ENCODE data around the gene EFNA3. TPM values are rescaled to one million over a fixed set of nuclear protein-coding genes. Genes with fewer than 3 reads are reported as not detected.

Gene EFNA3
- total RNA-seq, 1 donor from 2014 or later, result 2.9 TPM

DNA sequence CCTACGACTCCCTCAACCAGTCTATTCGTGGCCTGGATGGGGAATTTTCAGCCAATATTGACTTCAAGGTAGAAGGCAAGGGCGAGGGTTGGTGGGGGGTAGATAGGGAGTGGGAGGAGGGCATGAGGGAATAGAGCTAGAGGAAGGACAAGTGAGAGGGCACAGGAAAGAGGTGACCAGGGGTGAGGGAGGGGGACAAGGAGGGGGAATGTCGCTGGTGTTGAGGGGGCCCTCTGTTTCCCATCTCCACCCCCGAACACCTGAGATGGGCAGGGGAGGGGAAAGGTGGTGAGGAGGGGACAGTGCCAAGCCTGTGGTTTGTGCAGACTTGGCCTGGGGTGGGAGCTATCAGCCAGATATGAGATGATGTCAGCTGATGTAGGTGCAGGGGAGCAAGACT lies 35.8 kb upstream of the EFNA3 start:
- no peak overlapping the region for H3K4me3 Mint-ChIP-seq (ENCODE audit: unreplicated experiment)
- H3K9me3 ChIP-seq (ENCODE audit: insufficient read depth, low read depth, low read length), result no peaks in the 10 kb centered on the region
- H3K4me1 Mint-ChIP-seq (ENCODE audit: low read depth, unreplicated experiment), result peaks cover 22% of the 10 kb centered on the region
- H3K27ac ChIP-seq (ENCODE audit: low read depth, low read length), result no peak overlapping the region
- peaks cover 13% of the 10 kb centered on the region for H3K27me3 Mint-ChIP-seq (ENCODE audit: low read depth, unreplicated experiment)
- FAIRE-seq, result no peak
- H3K9me3 Mint-ChIP-seq (ENCODE audit: unreplicated experiment), result peaks cover 2% of the 10 kb centered on the region
- TF ChIP-seq EZH2 (IDR thresholded peaks at IDR 0.05; ENCODE audit: insufficient read depth, low read length), result no peak
- TF ChIP-seq, protein P1, sequence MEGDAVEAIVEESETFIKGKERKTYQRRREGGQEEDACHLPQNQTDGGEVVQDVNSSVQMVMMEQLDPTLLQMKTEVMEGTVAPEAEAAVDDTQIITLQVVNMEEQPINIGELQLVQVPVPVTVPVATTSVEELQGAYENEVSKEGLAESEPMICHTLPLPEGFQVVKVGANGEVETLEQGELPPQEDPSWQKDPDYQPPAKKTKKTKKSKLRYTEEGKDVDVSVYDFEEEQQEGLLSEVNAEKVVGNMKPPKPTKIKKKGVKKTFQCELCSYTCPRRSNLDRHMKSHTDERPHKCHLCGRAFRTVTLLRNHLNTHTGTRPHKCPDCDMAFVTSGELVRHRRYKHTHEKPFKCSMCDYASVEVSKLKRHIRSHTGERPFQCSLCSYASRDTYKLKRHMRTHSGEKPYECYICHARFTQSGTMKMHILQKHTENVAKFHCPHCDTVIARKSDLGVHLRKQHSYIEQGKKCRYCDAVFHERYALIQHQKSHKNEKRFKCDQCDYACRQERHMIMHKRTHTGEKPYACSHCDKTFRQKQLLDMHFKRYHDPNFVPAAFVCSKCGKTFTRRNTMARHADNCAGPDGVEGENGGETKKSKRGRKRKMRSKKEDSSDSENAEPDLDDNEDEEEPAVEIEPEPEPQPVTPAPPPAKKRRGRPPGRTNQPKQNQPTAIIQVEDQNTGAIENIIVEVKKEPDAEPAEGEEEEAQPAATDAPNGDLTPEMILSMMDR (IDR thresholded peaks at IDR 0.05; ENCODE audit: insufficient read depth, low read depth, low read length), result no peak
- H3K79me2 ChIP-seq (ENCODE audit: insufficient read depth, low read length), result no peaks in the 10 kb centered on the region
- no peak overlapping the region for H2AFZ ChIP-seq (ENCODE audit: low read depth, low read length)
- peaks cover 19% of the 10 kb centered on the region for H3K4me1 ChIP-seq (ENCODE audit: insufficient read depth, low read length)
- H3K27ac Mint-ChIP-seq (ENCODE audit: unreplicated experiment), result no peak overlapping the region
- peaks cover 3% of the 10 kb centered on the region for H4K20me1 ChIP-seq (ENCODE audit: insufficient read depth, low read length)
- H3K36me3 Mint-ChIP-seq (ENCODE audit: low read depth, unreplicated experiment), result no peaks in the 10 kb centered on the region
- H3K36me3 ChIP-seq (ENCODE audit: insufficient read depth, low read length), result no peaks in the 10 kb centered on the region
- H3K9ac ChIP-seq (ENCODE audit: low read length), result no peak overlapping the region
- H3K27me3 ChIP-seq (ENCODE audit: insufficient read depth, low read length), result peaks cover 9% of the 10 kb centered on the region
- H3K4me3 ChIP-seq (ENCODE audit: insufficient read depth, low read depth, low read length), result no peak overlapping the region
- no peak overlapping the region for H3K4me2 ChIP-seq (ENCODE audit: low read length)
- no peak for DNase-seq (ENCODE audit: low read depth)

DNA sequence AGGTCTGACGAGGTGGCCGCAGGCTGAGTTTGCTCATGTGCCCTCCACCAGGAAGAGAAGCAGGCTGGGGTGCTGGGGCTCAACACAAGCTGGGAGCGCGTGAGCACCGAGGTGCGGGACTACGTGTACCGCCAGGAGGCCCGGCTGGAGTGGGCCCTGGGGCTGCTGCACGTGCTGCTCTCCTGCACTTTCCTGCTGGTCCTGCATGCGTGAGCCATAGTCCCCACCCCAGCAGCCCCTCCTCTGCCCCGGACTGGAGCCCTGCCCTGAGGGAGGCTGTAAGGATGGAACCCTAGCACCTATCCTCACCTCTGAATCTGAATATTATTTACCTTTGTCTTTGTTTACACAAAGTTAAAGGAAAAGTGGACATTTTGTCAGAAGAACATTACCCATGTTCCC lies 35.3 kb upstream of the EFNA3 start:
- Histone ChIP-seq H3K4me3 (ENCODE audit: insufficient read depth, low read depth, low read length) (no peak overlapping the region), H3K27me3 (ENCODE audit: insufficient read depth, low read length) (peaks cover 7% of the 10 kb centered on the region), H3K9ac (ENCODE audit: low read length) (no peak overlapping the region), H3K27ac (ENCODE audit: low read depth, low read length) (no peak overlapping the region), H3K9me3 (ENCODE audit: insufficient read depth, low read depth, low read length) (no peaks in the 10 kb centered on the region), H3K4me1 (ENCODE audit: insufficient read depth, low read length) (peaks cover 19% of the 10 kb centered on the region), H3K4me2 (ENCODE audit: low read length) (no peak overlapping the region), H3K79me2 (ENCODE audit: insufficient read depth, low read length) (no peaks in the 10 kb centered on the region), H2AFZ (ENCODE audit: low read depth, low read length) (no peak overlapping the region), H4K20me1 (ENCODE audit: insufficient read depth, low read length) (peaks cover 3% of the 10 kb centered on the region), H3K36me3 (ENCODE audit: insufficient read depth, low read length) (no peaks in the 10 kb centered on the region)
- Mint-ChIP-seq H3K4me1 (ENCODE audit: low read depth, unreplicated experiment) (peaks cover 17% of the 10 kb centered on the region), H3K27me3 (ENCODE audit: low read depth, unreplicated experiment) (peaks cover 13% of the 10 kb centered on the region), H3K36me3 (ENCODE audit: low read depth, unreplicated experiment) (no peaks in the 10 kb centered on the region), H3K4me3 (ENCODE audit: unreplicated experiment) (no peak overlapping the region), H3K27ac (ENCODE audit: unreplicated experiment) (no peak overlapping the region), H3K9me3 (ENCODE audit: unreplicated experiment) (no peaks in the 10 kb centered on the region)
- no peak for DNase-seq (ENCODE audit: low read depth)
- TF ChIP-seq, protein P1 (IDR thresholded peaks at IDR 0.05; ENCODE audit: insufficient read depth, low read depth, low read length), result no peak
- TF ChIP-seq EZH2 (IDR thresholded peaks at IDR 0.05; ENCODE audit: insufficient read depth, low read length), result no peak
- no peak for FAIRE-seq

DNA sequence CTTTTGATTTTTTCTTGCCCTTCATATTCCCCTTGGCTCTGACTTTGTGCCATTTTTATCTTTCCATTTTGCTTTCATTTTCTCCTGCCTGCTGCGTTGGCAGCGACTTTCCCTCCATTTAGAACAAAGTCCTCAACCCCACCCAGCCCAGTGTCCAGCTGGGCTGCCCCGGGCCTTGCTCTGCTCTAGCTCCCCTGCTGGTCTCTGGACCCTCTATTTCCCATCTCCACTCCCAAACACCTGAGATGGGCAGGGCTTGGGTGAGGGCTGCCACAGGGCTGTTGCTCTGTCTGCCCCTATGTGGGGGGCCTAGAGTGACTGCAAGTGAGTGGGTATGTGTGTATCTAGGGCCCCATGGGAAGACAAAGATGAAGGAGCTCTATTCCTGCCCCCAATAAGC lies 34.8 kb upstream of the EFNA3 start:
- Mint-ChIP-seq H3K27ac (ENCODE audit: unreplicated experiment) (no peak overlapping the region), H3K27me3 (ENCODE audit: low read depth, unreplicated experiment) (peaks cover 13% of the 10 kb centered on the region), H3K36me3 (ENCODE audit: low read depth, unreplicated experiment) (no peaks in the 10 kb centered on the region), H3K9me3 (ENCODE audit: unreplicated experiment) (no peaks in the 10 kb centered on the region), H3K4me1 (ENCODE audit: low read depth, unreplicated experiment) (peaks cover 12% of the 10 kb centered on the region), H3K4me3 (ENCODE audit: unreplicated experiment) (peak overlapping the region; percentile 20)
- Histone ChIP-seq H3K27me3 (ENCODE audit: insufficient read depth, low read length) (peaks cover 3% of the 10 kb centered on the region), H3K36me3 (ENCODE audit: insufficient read depth, low read length) (no peaks in the 10 kb centered on the region), H3K4me2 (ENCODE audit: low read length) (no peak overlapping the region), H3K79me2 (ENCODE audit: insufficient read depth, low read length) (no peaks in the 10 kb centered on the region), H3K27ac (ENCODE audit: low read depth, low read length) (no peak overlapping the region), H3K9me3 (ENCODE audit: insufficient read depth, low read depth, low read length) (no peaks in the 10 kb centered on the region), H2AFZ (ENCODE audit: low read depth, low read length) (no peak overlapping the region), H3K4me3 (ENCODE audit: insufficient read depth, low read depth, low read length) (no peak overlapping the region), H3K9ac (ENCODE audit: low read length) (no peak overlapping the region), H3K4me1 (ENCODE audit: insufficient read depth, low read length) (peaks cover 15% of the 10 kb centered on the region), H4K20me1 (ENCODE audit: insufficient read depth, low read length) (peaks cover 3% of the 10 kb centered on the region)
- FAIRE-seq (no peak), DNase-seq (ENCODE audit: low read depth) (no peak)
- TF ChIP-seq, protein P1 (IDR thresholded peaks at IDR 0.05; ENCODE audit: insufficient read depth, low read depth, low read length), result no peak
- TF ChIP-seq EZH2 (IDR thresholded peaks at IDR 0.05; ENCODE audit: insufficient read depth, low read length), result no peak
